ENCODE results near the gene ZNF587B. TPM values are rescaled to one million over a fixed set of nuclear protein-coding genes. Genes with fewer than 3 reads are reported as not detected.
"Not testable (repeated sequence)": the region's sequence is repeated elsewhere in the genome, so short reads cannot be mapped to it uniquely, and the experiment has no call there.

ZNF587B gene
- total RNA-seq, 2 experiments from 2014 or later: 19.8 to 20.2 TPM

- intact Hi-C loops (cut with micrococcal nuclease): no loop called here
- CTCF ChIA-PET: interaction anchor here (0.9 to 1.2 kb wide), 2 partner anchors 10 to 15 kb away, joined by 3 to 4 read pairs; no protein-coding TSS in a partner anchor
These were observed 58.0 kb downstream of the ZNF587B start for GRCh38 chr19:57888107-57888559.

GRCh38 chr19:57888560-57889231 is 58.6 kb downstream of the ZNF587B start, which contains the start of gene ZNF814:
Gene ZNF814, minus strand, starts transcription at chr19:57889037. Its CDS starts 235 bp downstream, at chr19:57888802.
- DNase-seq (peak; percentile 96), ATAC-seq (peak; percentile 94)
- peaks cover 26% of the 10 kb centered on the region for H3K4me1 Mint-ChIP-seq (ENCODE audit: low read depth)
- POLR2A ChIA-PET: interaction anchor here (0.8 to 2.0 kb wide), 9 partner anchors 9 to 141 kb away, joined by 3 to 8 read pairs (median 5); partner anchors contain the start of genes ZNF256 and ZNF417
- no peaks in the 10 kb centered on the region for H3K27me3 Mint-ChIP-seq
- CTCF ChIA-PET: interaction anchor here (1.2 kb wide), 1 partner anchor 11 kb away, joined by 3 read pairs; no protein-coding TSS in a partner anchor
- H3K4me3 Mint-ChIP-seq: peak within 1 kb of the TSS; percentile 99
- H3K27ac Mint-ChIP-seq: peak within 1 kb of the TSS; percentile 94
- peaks cover 21% of the 10 kb centered on the region for H3K9me3 Mint-ChIP-seq
- intact Hi-C loops (cut with micrococcal nuclease): no loop called here
- peak; percentile 42 for TF ChIP-seq CTCF (IDR thresholded peaks at IDR 0.05)
- H3K36me3 Mint-ChIP-seq (ENCODE audit: low read depth): peaks cover 47% of the 10 kb centered on the region

More at GRCh38 chr19:57888107-57888559, 58.0 kb downstream of the ZNF587B start:
- no peak for ATAC-seq
- H3K4me3 Mint-ChIP-seq: peak overlapping the region; percentile 99
- peaks cover 26% of the 10 kb centered on the region for H3K4me1 Mint-ChIP-seq (ENCODE audit: low read depth)
- H3K9me3 Mint-ChIP-seq: peaks cover 21% of the 10 kb centered on the region
- peaks cover 52% of the 10 kb centered on the region for H3K36me3 Mint-ChIP-seq (ENCODE audit: low read depth)
- H3K27me3 Mint-ChIP-seq: no peaks in the 10 kb centered on the region
- POLR2A ChIA-PET: interaction anchor here (0.6 to 2.0 kb wide), 8 partner anchors 9 to 160 kb away, joined by 3 to 8 read pairs (median 5); partner anchors contain the start of genes ZNF256 and ZNF417
- no peak for DNase-seq
- TF ChIP-seq CTCF (IDR thresholded peaks at IDR 0.05): no peak
- peak overlapping the region; percentile 94 for H3K27ac Mint-ChIP-seq

- ATAC-seq; H3K27me3 Mint-ChIP-seq; H3K27ac Mint-ChIP-seq; CTCF ChIA-PET; H3K4me3 Mint-ChIP-seq; POLR2A ChIA-PET; intact Hi-C loops (cut with micrococcal nuclease); DNase-seq: not testable (repeated sequence)
- peaks cover 17% of the 10 kb centered on the region for H3K4me1 Mint-ChIP-seq (ENCODE audit: low read depth)
- peaks cover 28% of the 10 kb centered on the region for H3K36me3 Mint-ChIP-seq (ENCODE audit: low read depth)
- peaks cover 12% of the 10 kb centered on the region for H3K9me3 Mint-ChIP-seq
These were observed 60.6 kb downstream of the ZNF587B start for GRCh38 chr19:57890706-57891105.

Other genes starting within 250 kb of the ZNF587B start
- 1 to 10 TPM; 6.1 to 6.5 TPM for gene ZIK1, start 246.2 kb upstream of the ZNF587B start, total RNA-seq
- 1 to 10 TPM; 6.8 to 7.4 TPM for gene ZNF530, start 230.4 kb upstream of the ZNF587B start, total RNA-seq
- gene ZNF134, start 216.1 kb upstream of the ZNF587B start, total RNA-seq: 10 to 100 TPM; 10.4 to 13.0 TPM
- gene ZNF211, start 197.1 kb upstream of the ZNF587B start, total RNA-seq: 1 to 10 TPM; 7.7 to 8.8 TPM
- not detected for gene ZSCAN4, start 161.4 kb upstream of the ZNF587B start, total RNA-seq
- 1 to 10 TPM; 8.3 to 8.4 TPM for gene ZNF551, start 148.3 kb upstream of the ZNF587B start, total RNA-seq
- gene ZNF154, start 121.1 kb upstream of the ZNF587B start, total RNA-seq: 1 to 10 TPM; 3.6 to 3.8 TPM
- 10 to 100 TPM in 1 of 2 experiments, 1 to 10 TPM in 1; 7.1 to 10.5 TPM for gene ZNF671, start 102.7 kb upstream of the ZNF587B start, total RNA-seq
- gene ZNF776, start 83.5 kb upstream of the ZNF587B start, total RNA-seq: 10 to 100 TPM in 1 of 2 experiments, 1 to 10 TPM in 1; 9.8 to 11.0 TPM
- gene ZNF586, start 60.6 kb upstream of the ZNF587B start, total RNA-seq: 10 to 100 TPM; 16.7 to 21.8 TPM
- 1 to 10 TPM; 6.5 to 6.7 TPM for gene ZNF552, start 15.4 kb upstream of the ZNF587B start, total RNA-seq
- 10 to 100 TPM; 23.6 to 24.1 TPM for gene ZNF587, start 19.6 kb downstream of the ZNF587B start, total RNA-seq
- gene ZNF814, start 58.7 kb downstream of the ZNF587B start, total RNA-seq: 10 to 100 TPM; 25.0 to 27.9 TPM
- 10 to 100 TPM; 11.8 to 12.1 TPM for gene ZNF417, start 86.3 kb downstream of the ZNF587B start, total RNA-seq
- 1 to 10 TPM; 4.1 to 5.0 TPM for gene ZNF418, start 105.1 kb downstream of the ZNF587B start, total RNA-seq
- gene ZNF256, start 117.4 kb downstream of the ZNF587B start, total RNA-seq: 1 to 10 TPM; 5.9 to 6.2 TPM
- gene C19orf18, start 144.2 kb downstream of the ZNF587B start, total RNA-seq: under 1 TPM; 0.29 to 0.34 TPM
- 10 to 100 TPM in 1 of 2 experiments, 1 to 10 TPM in 1; 7.5 to 10.0 TPM for gene ZNF606, start 172.5 kb downstream of the ZNF587B start, total RNA-seq
- not detected for gene ZSCAN1, start 203.7 kb downstream of the ZNF587B start, total RNA-seq
- 1 to 10 TPM; 1.2 to 1.4 TPM for gene ZNF135, start 229.0 kb downstream of the ZNF587B start, total RNA-seq